ENCODE measurements around the gene TRIM23.
A peak's percentile ranks its signal among the peaks of the same experiment; 100 is the strongest.

TRIM23 gene

DNA sequence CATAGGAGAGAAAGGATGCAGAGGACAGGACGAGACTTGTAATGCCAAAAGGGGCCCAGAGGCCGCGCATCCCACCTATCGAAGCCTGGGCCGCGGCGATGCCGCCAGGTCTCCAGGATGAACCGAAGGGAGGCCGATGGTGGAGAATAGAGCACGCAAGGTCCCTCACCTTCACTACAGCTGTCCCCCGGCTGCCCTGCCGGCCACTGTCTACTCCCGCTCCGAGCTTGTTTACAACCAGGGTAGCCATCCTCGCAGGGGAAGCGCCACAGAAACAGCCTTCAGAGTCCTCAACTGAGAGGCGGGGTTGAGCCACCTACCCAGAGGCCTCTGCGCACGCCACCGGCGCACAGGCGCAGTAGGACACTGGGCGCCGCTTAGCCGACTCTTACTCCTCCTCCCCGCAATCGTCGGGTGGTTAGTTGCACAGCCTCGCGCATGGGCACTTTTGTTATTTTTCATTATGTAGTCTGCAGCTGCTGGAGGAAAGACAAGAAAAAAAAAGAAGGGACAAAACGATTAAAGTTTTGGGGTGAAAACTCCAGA lies at the start of gene TRIM23:
TSS of gene TRIM23 (minus strand) at position 309 of the 546 bp plus-strand sequence. CDS start at position 250, 59 bp downstream.
- H3K36me3 ChIP-seq (ENCODE audit: insufficient read depth, low read length) = peaks cover 9% of the 10 kb centered on the region
- H3K27ac ChIP-seq = peak within 1 kb of the TSS; percentile 94
- no peak for DNase-seq (ENCODE audit: low read depth, low spot score)
- peak within 1 kb of the TSS; percentile 100 for H3K4me3 ChIP-seq
- no peaks in the 10 kb centered on the region for H3K9me3 ChIP-seq (ENCODE audit: low read depth, low read length)
- H3K9ac ChIP-seq (ENCODE audit: insufficient read length) = peak within 1 kb of the TSS; percentile 95
- peak; percentile 78 for TF ChIP-seq POLR2AphosphoS5 (IDR thresholded peaks at IDR 0.05; ENCODE audit: borderline replicate concordance, low read depth, low read length)
- TF ChIP-seq FOXP2 (optimal IDR thresholded peaks at IDR 0.05; ENCODE audit: control extremely low read depth, extremely low read length, insufficient read depth) = no peak
- TF ChIP-seq EZH2 (IDR thresholded peaks at IDR 0.05) = no peak

DNA sequence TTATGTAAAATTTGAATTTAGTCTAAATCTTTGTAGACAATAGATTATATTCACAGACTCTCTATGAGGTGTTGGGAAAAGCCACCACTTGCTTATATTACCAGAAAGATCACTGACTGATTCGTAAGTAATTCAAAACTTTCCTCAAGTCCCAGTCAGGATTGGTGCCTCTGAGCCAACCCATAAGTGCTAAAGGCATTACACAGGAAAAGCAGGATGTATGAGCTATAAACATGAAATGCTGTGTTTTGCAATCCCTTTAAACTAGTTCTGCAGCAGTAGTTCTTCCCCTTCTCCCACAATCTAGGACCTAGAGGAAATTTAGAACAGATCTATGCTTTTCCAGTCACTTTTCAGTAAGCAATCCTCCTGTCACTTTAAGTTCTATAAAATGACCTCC lies 48.7 kb upstream of the TRIM23 start:
- Histone ChIP-seq H3K9ac (ENCODE audit: insufficient read length) (no peak overlapping the region), H3K4me3 (no peak overlapping the region), H3K9me3 (ENCODE audit: low read depth, low read length) (no peaks in the 10 kb centered on the region), H3K36me3 (ENCODE audit: insufficient read depth, low read length) (peaks cover 5% of the 10 kb centered on the region; the same call in 1 of the 2 replicates), H3K27ac (no peak overlapping the region)
- no peak for DNase-seq (ENCODE audit: low read depth, low spot score)
- TF ChIP-seq EZH2 (IDR thresholded peaks at IDR 0.05) = no peak
- no peak for TF ChIP-seq POLR2AphosphoS5 (IDR thresholded peaks at IDR 0.05; ENCODE audit: borderline replicate concordance, low read depth, low read length)
- no peak for TF ChIP-seq FOXP2 (optimal IDR thresholded peaks at IDR 0.05; ENCODE audit: control extremely low read depth, extremely low read length, insufficient read depth)

DNA sequence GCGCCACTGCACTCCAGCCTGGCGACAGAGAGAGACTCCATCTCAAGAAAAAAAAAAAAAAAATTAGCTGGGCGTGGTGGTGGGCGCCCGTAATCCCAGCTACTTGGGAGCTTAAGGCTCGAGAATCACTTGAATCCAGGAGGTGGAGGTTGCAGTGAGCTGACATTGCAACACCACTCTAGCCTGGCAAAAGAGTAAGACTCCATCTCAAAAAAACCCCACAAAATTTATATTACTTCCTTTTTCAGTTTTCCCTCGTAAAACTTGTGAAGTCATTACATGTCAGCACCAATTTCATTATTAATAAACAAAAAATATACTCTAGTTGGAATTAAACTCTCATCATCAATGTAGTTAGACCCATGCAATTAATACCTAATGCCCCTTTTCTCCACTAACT lies 44.6 kb upstream of the TRIM23 start:
- no peak overlapping the region for H3K4me3 ChIP-seq
- peaks cover 19% of the 10 kb centered on the region for H3K36me3 ChIP-seq (ENCODE audit: insufficient read depth, low read length)
- H3K27ac ChIP-seq = no peak overlapping the region
- H3K9me3 ChIP-seq (ENCODE audit: low read depth, low read length) = no peaks in the 10 kb centered on the region
- H3K9ac ChIP-seq (ENCODE audit: insufficient read length) = no peak overlapping the region
- no peak for TF ChIP-seq FOXP2 (optimal IDR thresholded peaks at IDR 0.05; ENCODE audit: control extremely low read depth, extremely low read length, insufficient read depth)
- no peak for TF ChIP-seq POLR2AphosphoS5 (IDR thresholded peaks at IDR 0.05; ENCODE audit: borderline replicate concordance, low read depth, low read length)
- no peak for TF ChIP-seq EZH2 (IDR thresholded peaks at IDR 0.05)
- DNase-seq (ENCODE audit: low read depth, low spot score) = no peak

DNA sequence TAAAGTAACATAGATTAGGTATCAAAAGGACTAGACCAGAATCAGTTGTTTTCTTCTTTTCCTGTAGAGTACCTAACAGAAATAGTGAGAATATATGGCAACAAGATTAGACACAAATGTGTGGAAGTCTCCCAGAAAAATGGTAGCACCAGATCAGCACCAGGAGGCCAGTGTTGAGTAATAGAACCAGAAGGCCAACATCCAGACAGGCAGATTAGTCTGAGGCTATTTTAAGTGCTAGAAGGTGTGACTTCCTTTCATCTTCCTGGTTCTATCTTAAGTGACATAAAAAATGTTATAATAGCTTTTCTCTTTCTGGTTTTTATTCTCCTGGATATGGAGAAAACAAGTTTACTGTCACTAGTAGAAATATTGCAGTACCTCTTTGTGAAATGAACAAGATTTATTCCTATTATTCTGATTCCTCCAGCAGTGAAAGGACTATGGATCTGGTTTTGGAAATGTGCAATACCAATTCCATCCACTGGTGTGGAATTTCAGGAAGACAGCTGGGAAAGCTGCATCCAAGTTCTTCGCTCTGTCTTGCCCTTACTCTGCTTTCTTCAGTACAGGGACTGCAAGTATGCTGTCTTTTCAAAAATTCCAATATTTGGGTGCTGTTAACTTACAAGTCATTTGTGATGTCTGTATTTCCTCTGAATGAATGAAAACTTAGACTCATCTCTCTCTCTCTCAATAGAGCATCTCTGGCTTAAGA lies 39.8 kb upstream of the TRIM23 start:
- Histone ChIP-seq H3K27ac (no peak overlapping the region), H3K9ac (ENCODE audit: insufficient read length) (no peak overlapping the region), H3K4me3 (no peak overlapping the region), H3K9me3 (ENCODE audit: low read depth, low read length) (no peaks in the 10 kb centered on the region), H3K36me3 (ENCODE audit: insufficient read depth, low read length) (peaks cover 27% of the 10 kb centered on the region)
- TF ChIP-seq POLR2AphosphoS5 (IDR thresholded peaks at IDR 0.05; ENCODE audit: borderline replicate concordance, low read depth, low read length) (no peak), FOXP2 (optimal IDR thresholded peaks at IDR 0.05; ENCODE audit: control extremely low read depth, extremely low read length, insufficient read depth) (no peak), EZH2 (IDR thresholded peaks at IDR 0.05) (no peak)
- DNase-seq (ENCODE audit: low read depth, low spot score) = no peak

DNA sequence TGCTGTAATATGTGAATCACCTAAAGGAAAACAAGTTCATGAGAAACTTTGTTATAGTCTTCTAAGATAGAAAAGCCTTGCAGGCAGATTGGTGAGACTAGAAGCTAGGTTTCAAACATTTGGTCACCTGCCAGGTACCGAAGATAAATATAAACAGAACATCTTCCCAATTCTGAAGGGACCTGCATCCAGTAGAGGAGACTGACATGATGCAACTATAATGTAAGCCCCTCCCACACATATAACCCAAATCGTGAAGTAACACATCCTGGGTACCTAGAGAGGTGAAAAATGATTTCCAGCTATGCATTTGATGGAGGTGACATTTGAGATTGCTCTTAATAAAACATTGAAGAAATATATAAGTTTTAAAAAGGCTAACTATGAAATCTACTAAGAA lies 30.6 kb upstream of the TRIM23 start:
- TF ChIP-seq POLR2AphosphoS5 (IDR thresholded peaks at IDR 0.05; ENCODE audit: borderline replicate concordance, low read depth, low read length) (no peak), EZH2 (IDR thresholded peaks at IDR 0.05) (no peak), FOXP2 (optimal IDR thresholded peaks at IDR 0.05; ENCODE audit: control extremely low read depth, extremely low read length, insufficient read depth) (no peak)
- Histone ChIP-seq H3K27ac (no peak overlapping the region), H3K9me3 (ENCODE audit: low read depth, low read length) (no peaks in the 10 kb centered on the region), H3K36me3 (ENCODE audit: insufficient read depth, low read length) (peaks cover 22% of the 10 kb centered on the region), H3K9ac (ENCODE audit: insufficient read length) (no peak overlapping the region), H3K4me3 (no peak overlapping the region)
- no peak for DNase-seq (ENCODE audit: low read depth, low spot score)

DNA sequence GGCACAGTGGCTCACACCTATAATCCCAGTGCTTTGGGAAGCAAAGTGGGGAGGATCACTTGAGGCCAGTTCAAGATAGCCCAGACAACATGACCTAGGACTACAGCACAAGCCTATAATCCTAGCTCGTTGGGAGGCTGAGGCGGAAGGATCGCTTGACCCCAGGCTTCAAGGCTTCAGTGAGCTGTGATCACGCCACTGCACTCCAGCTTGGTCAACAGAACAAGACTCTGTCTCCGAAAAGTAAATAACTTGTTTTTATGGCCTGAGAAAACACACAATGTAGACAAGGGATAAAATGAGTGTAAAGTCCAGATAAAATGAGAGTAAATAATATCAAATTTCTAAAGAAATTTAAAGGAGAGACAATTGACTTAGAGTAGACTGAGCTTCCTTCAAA lies 27.0 kb upstream of the TRIM23 start:
- Histone ChIP-seq H3K9ac (ENCODE audit: insufficient read length) (no peak overlapping the region), H3K27ac (no peak overlapping the region), H3K36me3 (ENCODE audit: insufficient read depth, low read length) (peaks cover 13% of the 10 kb centered on the region), H3K9me3 (ENCODE audit: low read depth, low read length) (no peaks in the 10 kb centered on the region), H3K4me3 (no peak overlapping the region)
- DNase-seq (ENCODE audit: low read depth, low spot score) = no peak
- TF ChIP-seq FOXP2 (optimal IDR thresholded peaks at IDR 0.05; ENCODE audit: control extremely low read depth, extremely low read length, insufficient read depth) = no peak
- no peak for TF ChIP-seq EZH2 (IDR thresholded peaks at IDR 0.05)
- no peak for TF ChIP-seq POLR2AphosphoS5 (IDR thresholded peaks at IDR 0.05; ENCODE audit: borderline replicate concordance, low read depth, low read length)

DNA sequence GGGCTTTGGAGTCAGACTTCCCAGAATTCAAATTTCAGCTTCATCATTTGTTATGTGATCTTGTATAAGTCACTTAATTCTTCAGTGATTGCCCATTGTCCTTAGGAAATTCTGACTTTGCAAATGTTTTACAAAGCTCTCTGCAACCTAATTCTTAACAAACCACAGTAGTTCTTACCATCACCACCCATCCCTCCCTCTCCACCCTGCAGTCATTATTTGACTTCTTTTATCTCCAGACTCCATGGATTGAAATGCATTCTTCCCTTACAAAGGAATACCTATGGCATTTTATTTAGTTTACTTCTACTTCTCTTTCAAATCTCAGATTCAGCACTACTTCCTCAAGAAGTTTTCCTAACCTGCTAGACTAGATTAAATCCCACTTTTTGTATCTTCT lies 23.8 kb upstream of the TRIM23 start:
- Histone ChIP-seq H3K9ac (ENCODE audit: insufficient read length) (no peak overlapping the region), H3K9me3 (ENCODE audit: low read depth, low read length) (no peaks in the 10 kb centered on the region), H3K27ac (no peak overlapping the region), H3K4me3 (no peak overlapping the region), H3K36me3 (ENCODE audit: insufficient read depth, low read length) (peaks cover 13% of the 10 kb centered on the region)
- no peak for DNase-seq (ENCODE audit: low read depth, low spot score)
- no peak for TF ChIP-seq FOXP2 (optimal IDR thresholded peaks at IDR 0.05; ENCODE audit: control extremely low read depth, extremely low read length, insufficient read depth)
- no peak for TF ChIP-seq EZH2 (IDR thresholded peaks at IDR 0.05)

DNA sequence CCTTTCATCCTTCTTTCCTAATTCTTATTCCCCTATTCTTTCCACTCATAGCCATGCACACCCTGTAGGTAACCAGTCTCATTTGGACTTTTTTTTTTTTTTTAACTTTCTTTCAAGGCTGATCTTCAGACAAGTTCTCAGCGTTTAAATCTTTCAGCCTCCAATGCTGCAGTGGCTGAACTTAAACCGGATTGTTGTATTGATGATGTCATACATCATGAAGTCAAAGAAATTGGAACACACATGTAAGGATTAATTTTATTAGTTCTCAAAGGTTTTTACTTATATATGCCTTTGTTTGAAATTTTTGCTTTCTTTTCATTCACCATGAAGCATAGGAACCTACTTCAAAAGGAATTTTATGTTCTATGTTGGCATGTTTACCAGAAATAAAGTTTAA lies 22.8 kb upstream of the TRIM23 start:
- Histone ChIP-seq H3K27ac (no peak overlapping the region), H3K9me3 (ENCODE audit: low read depth, low read length) (no peaks in the 10 kb centered on the region), H3K9ac (ENCODE audit: insufficient read length) (no peak overlapping the region), H3K4me3 (no peak overlapping the region), H3K36me3 (ENCODE audit: insufficient read depth, low read length) (peaks cover 13% of the 10 kb centered on the region)
- TF ChIP-seq FOXP2 (optimal IDR thresholded peaks at IDR 0.05; ENCODE audit: control extremely low read depth, extremely low read length, insufficient read depth) (no peak), POLR2AphosphoS5 (IDR thresholded peaks at IDR 0.05; ENCODE audit: borderline replicate concordance, low read depth, low read length) (no peak), EZH2 (IDR thresholded peaks at IDR 0.05) (no peak)
- no peak for DNase-seq (ENCODE audit: low read depth, low spot score)
